Rectal smooth muscle tissue (tissue), 1 donor: ENCODE results near the gene GALNT13.

ENCODE experiments used
- H3K27ac ChIP-seq: one replicate; pipeline ENCODE4 v1.7.0; 2013; ENCODE audit warnings: low read depth, low read length, inconsistent platforms
- H3K27me3 ChIP-seq: one replicate; pipeline ENCODE4 v1.7.0; 2013; ENCODE audit warnings: low read length; ENCODE audit not compliant: control insufficient read depth, insufficient read depth
- H3K36me3 ChIP-seq: one replicate; pipeline ENCODE4 v1.7.0; 2013; ENCODE audit warnings: low read length; ENCODE audit not compliant: control insufficient read depth, insufficient read depth
- H3K4me1 ChIP-seq: one replicate; pipeline ENCODE4 v1.7.0; 2013; ENCODE audit warnings: low read length; ENCODE audit not compliant: control insufficient read depth, insufficient read depth
- H3K4me3 ChIP-seq: one replicate; pipeline ENCODE4 v1.7.0; 2013; ENCODE audit warnings: low read length
- H3K9ac ChIP-seq: one replicate; pipeline ENCODE4 v1.7.0; 2013; ENCODE audit warnings: low read length

The GALNT13 gene

DNA sequence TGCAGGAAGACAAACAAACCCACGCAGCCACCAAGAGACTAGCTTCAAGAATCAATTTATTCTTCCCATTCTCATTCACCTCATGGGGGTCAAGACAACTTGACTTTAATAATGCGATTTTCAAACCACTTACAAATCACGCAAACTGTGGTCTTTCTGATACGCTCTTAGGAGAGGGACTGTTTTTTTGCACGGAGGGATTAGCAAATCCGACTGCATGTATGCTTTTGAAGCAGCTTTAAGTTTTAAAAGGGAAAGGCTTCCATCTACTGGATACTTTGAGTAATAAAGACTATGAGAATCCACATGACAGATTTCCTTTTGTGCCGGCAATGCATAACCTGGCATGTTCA lies 503.8 kb downstream of the GALNT13 start:
- Histone ChIP-seq H3K27ac (no peak overlapping the region), H3K36me3 (no peaks in the 10 kb centered on the region), H3K9ac (no peak overlapping the region), H3K27me3 (no peaks in the 10 kb centered on the region), H3K4me3 (no peak overlapping the region), H3K4me1 (no peaks in the 10 kb centered on the region)

DNA sequence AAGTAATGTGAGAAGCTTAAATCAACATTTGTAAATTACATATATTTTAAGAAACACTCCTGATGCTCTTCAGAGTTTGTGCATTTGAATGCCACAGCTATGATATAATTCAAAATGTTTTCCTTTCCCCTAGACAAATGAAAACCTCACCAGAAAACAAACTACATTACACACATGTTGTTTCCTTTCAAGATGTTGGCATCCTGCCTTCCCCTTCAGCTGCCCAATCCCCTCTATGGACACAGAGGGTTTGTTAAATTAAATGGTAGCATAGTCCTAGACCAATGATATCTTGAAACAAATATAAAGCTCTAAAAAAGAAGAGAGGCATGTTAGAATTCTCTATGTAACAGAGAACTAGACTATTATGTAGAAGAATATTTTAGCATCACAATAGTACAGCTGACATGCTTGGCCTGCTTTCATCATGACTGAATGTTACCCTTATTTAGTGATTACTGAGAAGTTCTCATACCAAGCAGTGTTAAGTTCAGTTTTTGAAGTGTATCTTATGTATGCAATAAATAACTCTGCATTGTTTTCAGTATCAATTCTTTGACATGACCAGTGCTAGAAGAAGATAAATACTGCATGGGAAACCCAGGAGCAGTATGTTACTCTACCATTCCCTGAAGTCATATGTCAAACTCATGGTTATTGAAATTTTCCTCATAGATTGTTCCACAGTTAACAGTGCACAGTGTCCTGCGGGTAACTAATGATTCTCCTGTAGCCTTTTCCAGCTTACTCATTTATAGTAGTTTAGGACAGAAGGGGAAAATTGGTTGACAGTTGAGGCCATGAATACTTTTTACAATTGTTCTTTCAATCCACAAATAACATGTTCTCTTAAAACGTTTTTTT lies 510.4 kb downstream of the GALNT13 start:
- Histone ChIP-seq H3K4me1 (no peaks in the 10 kb centered on the region), H3K27ac (no peak overlapping the region), H3K27me3 (no peaks in the 10 kb centered on the region), H3K9ac (no peak overlapping the region), H3K4me3 (no peak overlapping the region), H3K36me3 (no peaks in the 10 kb centered on the region)

DNA sequence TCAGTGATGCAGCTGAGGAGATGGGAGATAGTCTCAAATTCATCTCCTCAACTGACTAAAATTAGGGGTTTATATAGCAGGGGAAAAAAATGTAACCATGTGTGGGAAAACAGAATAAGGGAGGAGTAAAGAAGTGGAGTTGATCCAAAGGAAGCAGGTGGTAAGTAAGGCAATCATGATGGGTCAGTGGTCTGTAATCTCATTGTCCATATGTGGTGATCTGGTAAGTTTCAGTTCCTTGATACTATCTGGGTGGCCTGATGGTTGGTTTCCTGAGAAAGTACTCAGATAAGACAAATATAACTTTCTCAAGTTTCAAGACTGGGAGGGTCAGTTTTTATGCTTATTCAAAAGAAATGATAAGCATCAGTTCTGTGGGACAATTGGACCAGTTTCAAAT lies 514.5 kb downstream of the GALNT13 start:
- no peak overlapping the region for H3K9ac ChIP-seq
- no peak overlapping the region for H3K27ac ChIP-seq
- no peaks in the 10 kb centered on the region for H3K4me1 ChIP-seq
- no peaks in the 10 kb centered on the region for H3K36me3 ChIP-seq
- no peak overlapping the region for H3K4me3 ChIP-seq
- H3K27me3 ChIP-seq, result no peaks in the 10 kb centered on the region

DNA sequence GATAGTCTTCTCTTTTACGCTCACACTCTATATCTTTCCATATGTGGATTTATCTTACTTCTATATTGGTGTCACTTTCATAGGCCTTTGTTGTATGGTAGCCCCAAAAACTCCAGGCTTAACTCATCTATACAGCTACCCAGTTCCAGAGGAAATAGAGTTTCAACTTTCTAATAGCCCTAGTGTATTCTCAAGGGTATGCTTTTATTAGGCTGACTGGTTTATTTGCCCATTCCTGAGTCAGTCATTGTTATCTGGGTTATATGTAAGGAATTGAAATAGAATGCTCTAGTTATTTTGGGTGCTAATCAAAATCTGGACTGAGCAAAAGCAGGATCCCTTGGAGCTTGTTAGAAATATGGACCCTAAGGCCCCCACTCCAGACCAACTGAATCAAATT lies 519.3 kb downstream of the GALNT13 start:
- no peak overlapping the region for H3K4me3 ChIP-seq
- H3K27me3 ChIP-seq, result no peaks in the 10 kb centered on the region
- no peak overlapping the region for H3K27ac ChIP-seq
- no peak overlapping the region for H3K9ac ChIP-seq
- H3K4me1 ChIP-seq, result no peaks in the 10 kb centered on the region
- no peaks in the 10 kb centered on the region for H3K36me3 ChIP-seq

DNA sequence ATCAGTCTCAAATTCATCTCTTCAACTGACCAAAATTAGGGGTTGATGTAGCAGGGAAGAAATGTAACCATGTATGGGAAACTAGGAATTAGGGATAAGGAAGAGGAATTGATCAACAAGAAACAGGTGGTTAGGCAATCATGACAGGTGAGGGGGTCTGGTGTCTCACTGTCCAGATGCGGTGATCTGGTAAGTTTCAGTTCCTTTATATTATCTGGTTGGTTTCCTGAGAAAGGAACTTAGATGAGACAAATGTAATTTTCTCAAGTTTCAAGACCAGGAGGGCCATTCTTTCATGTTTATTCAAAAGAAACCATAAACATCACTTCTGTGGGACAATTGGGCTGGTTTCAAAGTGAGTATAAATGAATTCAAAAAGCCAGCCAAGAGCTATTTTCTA lies 520.5 kb downstream of the GALNT13 start:
- Histone ChIP-seq H3K36me3 (no peaks in the 10 kb centered on the region), H3K4me1 (no peaks in the 10 kb centered on the region), H3K27me3 (no peaks in the 10 kb centered on the region), H3K27ac (no peak overlapping the region), H3K9ac (no peak overlapping the region), H3K4me3 (no peak overlapping the region)

DNA sequence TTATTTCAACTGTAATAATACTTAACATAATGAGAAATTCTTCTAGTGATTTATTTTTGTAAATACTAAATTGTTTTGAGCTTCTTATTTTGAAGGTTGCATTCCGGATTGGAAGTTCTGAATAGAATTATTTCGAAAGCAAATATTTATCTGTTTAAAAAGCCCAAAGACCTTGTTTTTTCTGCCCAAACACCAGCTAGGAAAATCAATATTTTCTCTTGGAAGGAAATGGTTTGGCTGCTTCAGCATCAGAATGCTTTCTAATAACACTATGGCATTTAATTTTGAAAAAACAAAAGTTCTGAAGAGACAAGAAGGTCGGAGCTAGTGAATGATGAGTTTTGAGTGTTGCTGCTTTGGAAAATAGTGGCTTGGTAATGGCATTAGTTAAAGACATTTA lies 522.9 kb downstream of the GALNT13 start:
- Histone ChIP-seq H3K36me3 (no peaks in the 10 kb centered on the region), H3K27me3 (no peaks in the 10 kb centered on the region), H3K4me1 (no peaks in the 10 kb centered on the region), H3K4me3 (no peak overlapping the region), H3K9ac (no peak overlapping the region), H3K27ac (no peak overlapping the region)

DNA sequence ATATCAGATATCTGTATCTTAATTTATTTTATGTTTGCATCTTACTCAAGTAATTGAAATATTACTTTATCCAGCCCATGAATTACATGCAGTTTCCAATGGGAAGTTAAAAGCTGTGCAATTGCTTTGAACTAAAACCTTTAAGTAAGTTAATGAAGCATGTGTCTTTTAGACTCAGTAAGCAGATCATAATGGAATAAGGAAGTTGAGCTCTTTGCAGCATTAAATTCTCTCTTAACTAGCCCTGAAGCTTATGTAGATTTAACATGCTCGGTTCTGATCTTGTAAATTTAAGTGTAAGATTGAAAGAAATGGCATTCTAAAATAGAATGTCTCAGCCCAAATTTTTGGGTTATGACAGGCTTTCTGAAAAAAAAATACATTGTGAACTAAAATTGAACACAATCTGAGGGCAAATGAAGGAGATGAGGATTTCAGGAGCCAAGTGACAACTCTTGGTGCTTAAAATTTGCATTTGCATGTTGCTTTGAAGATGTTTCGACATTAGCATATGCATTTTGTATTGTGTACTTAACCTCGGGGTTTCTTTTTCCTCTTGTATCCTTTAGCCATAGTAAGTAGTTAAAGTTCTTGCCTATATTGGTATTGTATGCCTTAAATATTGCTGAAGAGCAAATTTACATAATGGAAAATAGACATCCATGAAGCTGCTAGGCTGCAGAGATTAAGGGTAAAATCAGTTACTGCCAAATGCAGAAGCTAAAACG lies 529.0 kb downstream of the GALNT13 start:
- Histone ChIP-seq H3K36me3 (no peaks in the 10 kb centered on the region), H3K9ac (no peak overlapping the region), H3K27me3 (no peaks in the 10 kb centered on the region), H3K4me3 (no peak overlapping the region), H3K4me1 (no peaks in the 10 kb centered on the region), H3K27ac (no peak overlapping the region)

DNA sequence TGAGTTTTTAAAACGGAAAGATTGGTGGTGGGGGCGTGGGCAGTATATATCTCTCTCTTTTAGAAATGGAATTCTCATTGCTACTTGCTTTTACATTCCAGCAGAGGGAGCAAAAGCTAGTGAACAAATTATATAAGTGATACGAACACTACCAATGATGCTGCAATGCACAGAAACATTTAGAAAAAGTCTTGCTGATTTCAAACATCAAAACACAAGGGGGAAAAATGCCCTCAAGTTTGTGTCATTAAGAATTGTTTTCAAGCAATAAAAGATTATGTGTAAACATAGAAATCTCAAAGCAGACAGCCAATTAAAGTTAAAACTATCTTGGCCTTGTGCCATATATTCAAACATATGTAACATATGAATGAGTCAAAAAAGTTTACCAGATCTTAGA lies 530.5 kb downstream of the GALNT13 start:
- no peaks in the 10 kb centered on the region for H3K27me3 ChIP-seq
- H3K4me3 ChIP-seq, result no peak overlapping the region
- H3K4me1 ChIP-seq, result no peaks in the 10 kb centered on the region
- no peaks in the 10 kb centered on the region for H3K36me3 ChIP-seq
- H3K27ac ChIP-seq, result no peak overlapping the region
- H3K9ac ChIP-seq, result no peak overlapping the region

DNA sequence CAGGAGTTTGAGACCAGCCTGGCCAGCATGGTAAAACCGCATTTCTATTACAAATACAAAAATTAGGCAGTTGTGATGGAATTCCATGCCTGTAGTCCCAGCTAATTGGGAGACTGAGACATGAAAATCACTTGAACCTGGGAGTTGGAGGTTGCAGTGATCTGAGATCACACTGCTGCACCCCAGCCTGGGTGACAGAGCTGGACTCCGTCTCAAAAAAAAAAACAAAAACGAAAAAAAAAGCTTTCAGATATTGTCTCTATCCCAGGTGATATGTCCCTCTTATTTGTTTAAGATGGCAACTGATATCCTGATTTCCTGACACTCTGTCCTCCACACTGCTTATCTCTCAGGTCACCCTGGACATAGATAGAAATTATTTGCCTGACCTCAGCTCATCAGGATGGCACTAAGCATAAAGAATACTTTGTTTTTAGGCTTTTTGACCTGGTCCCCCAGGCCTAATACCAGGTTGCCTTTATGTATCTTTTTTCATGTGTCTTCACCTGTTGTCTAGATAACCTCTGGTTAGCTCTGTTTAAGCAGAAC lies 531.6 kb downstream of the GALNT13 start:
- Histone ChIP-seq H3K9ac (no peak overlapping the region), H3K4me1 (no peaks in the 10 kb centered on the region)

DNA sequence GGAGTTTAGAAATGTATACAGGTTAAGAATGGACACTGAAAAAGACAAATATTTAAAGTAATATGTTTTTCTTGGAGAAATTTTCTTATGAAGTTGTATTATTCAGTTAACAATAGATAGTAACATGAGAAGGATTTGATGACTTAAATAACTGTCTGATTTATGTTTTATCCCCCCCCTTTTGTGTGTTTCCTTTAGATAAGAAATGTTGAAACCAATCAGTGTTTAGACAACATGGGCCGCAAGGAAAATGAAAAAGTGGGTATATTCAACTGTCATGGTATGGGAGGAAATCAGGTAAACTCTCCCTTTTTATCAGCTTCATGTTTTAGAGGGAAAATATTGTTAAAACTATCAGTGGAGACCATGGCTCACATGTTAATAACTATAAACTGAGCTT lies 537.1 kb downstream of the GALNT13 start:
- no peak overlapping the region for H3K4me3 ChIP-seq

More for the DNA sequence above, 531.6 kb downstream of the GALNT13 start:
- Histone ChIP-seq H3K27me3 (no peaks in the 10 kb centered on the region), H3K27ac (no peak overlapping the region), H3K36me3 (no peaks in the 10 kb centered on the region), H3K4me3 (no peak overlapping the region)

DNA sequence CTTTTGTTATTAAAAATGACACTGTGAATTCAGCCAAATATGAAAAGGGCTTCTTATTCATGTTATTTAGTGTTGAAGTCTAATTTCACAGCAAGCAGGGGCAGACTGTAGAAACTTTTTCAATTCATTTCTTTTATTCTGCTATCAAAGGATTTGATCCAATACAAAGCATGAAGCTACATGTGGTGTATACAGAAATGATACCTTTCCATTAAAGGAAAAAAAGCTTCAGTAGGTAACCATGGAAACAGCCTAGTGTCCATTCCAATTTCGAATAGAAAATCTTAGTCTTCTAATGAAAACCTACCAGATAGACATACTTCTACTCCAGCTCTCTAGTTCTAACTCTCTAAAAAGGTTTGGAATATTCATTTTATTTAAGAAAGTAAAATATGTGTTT lies 550.5 kb downstream of the GALNT13 start:
- no peak overlapping the region for H3K27ac ChIP-seq
- no peaks in the 10 kb centered on the region for H3K36me3 ChIP-seq
- H3K27me3 ChIP-seq, result no peaks in the 10 kb centered on the region
- no peaks in the 10 kb centered on the region for H3K4me1 ChIP-seq
- no peak overlapping the region for H3K9ac ChIP-seq
- no peak overlapping the region for H3K4me3 ChIP-seq

More for the DNA sequence above, 537.1 kb downstream of the GALNT13 start:
- no peak overlapping the region for H3K27ac ChIP-seq
- H3K36me3 ChIP-seq, result no peaks in the 10 kb centered on the region
- no peaks in the 10 kb centered on the region for H3K27me3 ChIP-seq
- no peak overlapping the region for H3K9ac ChIP-seq
- no peaks in the 10 kb centered on the region for H3K4me1 ChIP-seq

DNA sequence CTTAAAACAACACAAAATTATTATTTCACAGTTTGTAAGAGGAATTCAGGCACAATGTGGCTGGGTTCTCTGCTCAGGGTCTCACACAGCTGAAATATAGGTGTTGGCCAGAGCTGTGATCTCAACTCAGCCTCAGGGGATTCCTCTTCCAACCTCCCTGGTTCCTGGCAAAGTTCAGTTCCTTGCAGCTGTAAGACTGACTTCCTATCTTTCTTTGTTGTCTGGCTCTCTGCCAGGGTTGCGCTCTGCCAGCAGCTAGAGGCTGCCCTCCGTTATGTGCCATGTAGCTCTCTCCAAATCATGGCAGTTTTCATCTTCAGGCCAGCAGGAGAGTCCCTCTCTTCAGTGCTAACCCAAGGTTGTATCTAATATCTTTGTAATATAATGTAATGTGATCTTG lies 554.3 kb downstream of the GALNT13 start:
- Histone ChIP-seq H3K9ac (no peak overlapping the region), H3K4me3 (no peak overlapping the region), H3K4me1 (no peaks in the 10 kb centered on the region), H3K27me3 (no peaks in the 10 kb centered on the region), H3K27ac (no peak overlapping the region), H3K36me3 (no peaks in the 10 kb centered on the region)
